Measurements from ENCODE around the gene ASAP2.

- TF ChIP-seq TCF3 (CRISPR knock-in tag; IDR thresholded peaks at IDR 0.05) (no peak), CTCF (IDR thresholded peaks at IDR 0.05 in 2 of 3, conservative IDR thresholded peaks at IDR 0.05 in 1 of 3; ENCODE audit: insufficient read depth in 2 of 3, low read depth in 1 of 3, low read length in 3 of 3) (no peak), SIX5 (IDR thresholded peaks at IDR 0.05; ENCODE audit: borderline replicate concordance in 1 of 2, insufficient read depth in 1 of 2, low read depth in 1 of 2, low read length in 2 of 2) (no peak), ZNF431 (CRISPR knock-in tag; IDR thresholded peaks at IDR 0.05) (no peak), CUX1 (CRISPR knock-in tag; IDR thresholded peaks at IDR 0.05) (no peak), ZNF280A (IDR thresholded peaks at IDR 0.05; ENCODE audit: low read depth, partially characterized antibody) (no peak)
Observed at GRCh38 chr2:9210030-9210429, 3.4 kb downstream of the ASAP2 start.
